GM12878 (cell line): ENCODE results near the gene TUT1. TPM values are rescaled to one million over a fixed set of nuclear protein-coding genes. Genes with fewer than 3 reads are reported as not detected.

Experiments used
- BACH1 ChIP-seq: fragments of 450-650 bp; IDR thresholded peaks from 2 replicates; pipeline ENCODE4 v1.6.1; 2017; ENCODE audit warnings: mild to moderate bottlenecking, borderline replicate concordance
- BCL11A ChIP-seq: IDR thresholded peaks from 2 replicates; pipeline ENCODE4 v1.6.1; 2011; ENCODE audit warnings: low read depth, low read length
- EGR1 ChIP-seq, 2 experiments: IDR thresholded peaks; 1 replicate in 1 of 2; 2 replicates in 1 of 2; pipeline ENCODE4 v1.6.1; 2011 to 2012; ENCODE audit warnings: low read depth in 2 of 2, low read length in 2 of 2, borderline replicate concordance in 1 of 2, mild to moderate bottlenecking in 1 of 2, moderate library complexity in 1 of 2
- FOXM1 ChIP-seq: IDR thresholded peaks from 2 replicates; pipeline ENCODE4 v1.6.1; 2012; ENCODE audit warnings: low read depth, mild to moderate bottlenecking, inconsistent platforms, low read length, moderate library complexity
- HCFC1 ChIP-seq: fragments of 150-350 bp; IDR thresholded peaks from 2 replicates; pipeline ENCODE4 v1.6.1; 2014; ENCODE audit warnings: low read length
- IKZF2 ChIP-seq, 2 experiments: fragments of 450-650 bp; IDR thresholded peaks; 2 replicates each; pipeline ENCODE4 v1.6.1; 2017; ENCODE audit warnings: mild to moderate bottlenecking in 2 of 2, moderate library complexity in 2 of 2
- KAT2A ChIP-seq: conservative IDR thresholded peaks from 2 replicates; pipeline ENCODE4 v1.6.1; 2011; ENCODE audit warnings: low read depth, low read length; ENCODE audit not compliant: control insufficient read depth
- MYC ChIP-seq: IDR thresholded peaks from 2 replicates; pipeline ENCODE4 v1.6.1; 2011; ENCODE audit warnings: mild to moderate bottlenecking, low read length, moderate library complexity, inconsistent platforms; ENCODE audit not compliant: insufficient read depth, insufficient replicate concordance, insufficient read length, severe bottlenecking
- NKRF ChIP-seq: fragments of 450-650 bp; conservative IDR thresholded peaks from 2 replicates; pipeline ENCODE4 v1.6.1; 2017; ENCODE audit warnings: mild to moderate bottlenecking, moderate library complexity
- RELB ChIP-seq: fragments of 450-650 bp; IDR thresholded peaks from 2 replicates; pipeline ENCODE4 v1.6.1; 2017; ENCODE audit warnings: low read depth, mild to moderate bottlenecking, moderate library complexity
- SMC3 ChIP-seq: IDR thresholded peaks from 2 replicates; pipeline ENCODE4 v1.6.1; 2011; ENCODE audit warnings: low read length, improper control_type of control experiment, borderline replicate concordance
- SP1 ChIP-seq: IDR thresholded peaks from one replicate; pipeline ENCODE4 v1.6.1; 2011; ENCODE audit warnings: low read depth, low read length
- TCF3 ChIP-seq: IDR thresholded peaks from 2 replicates; pipeline ENCODE4 v1.6.1; 2012; ENCODE audit warnings: low read depth, mild to moderate bottlenecking, low read length, borderline replicate concordance; ENCODE audit not compliant: insufficient read depth
- polyA plus RNA-seq, 11 experiments: library from polyadenylated mRNA; depleted of rRNA in 4 of 11; unstranded in 6 of 11; stranded (reverse) in 5 of 11; fragments of >200 nt; fragmentation: Nextera tagmentation in 4 of 11; fragmentation: Illumina TruSeq in 1 of 11; extraction: Ambion mirVana in 4 of 11; extraction: Trizol in 1 of 11; gene quantifications; 1 replicate in 1 of 11; 2 replicates in 10 of 11; pipeline versions ENCODE4 v1.2.1 to v1.2.3, GENCODE V29; 2011 to 2016; ENCODE audit warnings: inconsistent platforms in 2 of 11, missing spikeins in 2 of 11, low read depth in 1 of 11
- total RNA-seq, 4 experiments: library from RNA; depleted of rRNA in 3 of 4; stranded (reverse); fragments of >200 nt in 3 of 4; fragmentation: Illumina TruSeq in 1 of 4; extraction: Trizol in 1 of 4; gene quantifications; 2 replicates each; pipeline versions ENCODE4 v1.2.1 to v1.2.3, GENCODE V29; 2013 to 2021
- TF ChIP-seq, protein P1 (sequence below): fragments of 450-650 bp; IDR thresholded peaks from 2 replicates; pipeline ENCODE4 v1.6.1; 2018; ENCODE audit warnings: mild to moderate bottlenecking, low read depth, moderate library complexity; ENCODE audit not compliant: partially characterized antibody
- TF ChIP-seq, protein P2 (sequence below): fragments of 150-350 bp; IDR thresholded peaks from 2 replicates; pipeline ENCODE4 v1.6.1; 2016; ENCODE audit warnings: low read depth, low read length

TUT1 gene
- total and polyA plus RNA-seq, 10 of the 15 experiments (the other 5 are each of a cell fraction or from before 2014, with no cell fraction given) = 1.1 to 29.9 (median 16.2) TPM

DNA sequence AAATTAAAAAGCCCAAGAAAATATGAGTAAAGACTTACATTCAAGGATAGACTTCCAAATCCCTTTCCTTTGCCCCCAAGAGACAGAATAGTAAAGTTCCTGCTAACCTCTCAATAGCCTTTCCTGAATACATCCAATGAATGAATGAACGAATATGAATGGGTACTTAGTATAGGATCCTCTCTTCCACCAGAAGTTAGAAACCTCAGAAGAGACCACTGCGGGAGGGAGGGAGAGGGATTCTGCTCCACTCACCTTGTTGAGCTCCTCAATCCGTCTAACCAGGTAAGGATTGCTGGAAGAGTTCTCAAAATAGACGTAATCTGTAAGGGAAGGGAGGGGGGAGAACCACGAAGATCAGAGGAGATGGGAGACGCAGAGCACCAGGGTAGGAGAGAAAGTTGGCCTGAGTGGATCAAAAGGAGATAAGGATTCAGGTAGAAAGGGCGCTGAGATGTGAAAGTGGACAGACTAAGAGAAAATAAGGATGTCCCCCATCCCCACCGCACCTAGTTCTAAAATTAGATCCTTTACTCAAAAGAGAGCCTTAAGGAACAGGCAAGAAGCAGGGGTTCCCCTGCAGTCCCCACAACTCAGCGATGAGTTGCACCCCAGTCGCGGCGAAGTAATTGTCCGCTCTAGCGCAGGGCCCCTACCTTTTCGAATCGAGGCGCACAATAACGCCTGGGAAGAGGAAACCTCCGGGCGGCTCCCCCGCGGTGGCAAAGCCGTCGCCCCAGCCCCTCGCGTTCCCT, 9.2 kb upstream of the TUT1 start (continued):
- TF ChIP-seq, protein P1, sequence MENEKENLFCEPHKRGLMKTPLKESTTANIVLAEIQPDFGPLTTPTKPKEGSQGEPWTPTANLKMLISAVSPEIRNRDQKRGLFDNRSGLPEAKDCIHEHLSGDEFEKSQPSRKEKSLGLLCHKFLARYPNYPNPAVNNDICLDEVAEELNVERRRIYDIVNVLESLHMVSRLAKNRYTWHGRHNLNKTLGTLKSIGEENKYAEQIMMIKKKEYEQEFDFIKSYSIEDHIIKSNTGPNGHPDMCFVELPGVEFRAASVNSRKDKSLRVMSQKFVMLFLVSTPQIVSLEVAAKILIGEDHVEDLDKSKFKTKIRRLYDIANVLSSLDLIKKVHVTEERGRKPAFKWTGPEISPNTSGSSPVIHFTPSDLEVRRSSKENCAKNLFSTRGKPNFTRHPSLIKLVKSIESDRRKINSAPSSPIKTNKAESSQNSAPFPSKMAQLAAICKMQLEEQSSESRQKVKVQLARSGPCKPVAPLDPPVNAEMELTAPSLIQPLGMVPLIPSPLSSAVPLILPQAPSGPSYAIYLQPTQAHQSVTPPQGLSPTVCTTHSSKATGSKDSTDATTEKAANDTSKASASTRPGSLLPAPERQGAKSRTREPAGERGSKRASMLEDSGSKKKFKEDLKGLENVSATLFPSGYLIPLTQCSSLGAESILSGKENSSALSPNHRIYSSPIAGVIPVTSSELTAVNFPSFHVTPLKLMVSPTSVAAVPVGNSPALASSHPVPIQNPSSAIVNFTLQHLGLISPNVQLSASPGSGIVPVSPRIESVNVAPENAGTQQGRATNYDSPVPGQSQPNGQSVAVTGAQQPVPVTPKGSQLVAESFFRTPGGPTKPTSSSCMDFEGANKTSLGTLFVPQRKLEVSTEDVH = peak; percentile 27
- TF ChIP-seq BCL11A (no peak), RELB (no peak), EGR1 (IDR thresholded peaks at IDR 0.05; ENCODE audit: borderline replicate concordance in 1 of 2, low read depth in 2 of 2, low read length in 2 of 2) (no peak), BACH1 (no peak), NKRF (peak; percentile 27; the same call in 1 of the 2 replicates), TCF3 (no peak), KAT2A (no peak), SMC3 (no peak), IKZF2 (IDR thresholded peaks at IDR 0.05) (no peak), SP1 (no peak), FOXM1 (no peak), HCFC1 (no peak), MYC (no peak)
- TF ChIP-seq, protein P2, sequence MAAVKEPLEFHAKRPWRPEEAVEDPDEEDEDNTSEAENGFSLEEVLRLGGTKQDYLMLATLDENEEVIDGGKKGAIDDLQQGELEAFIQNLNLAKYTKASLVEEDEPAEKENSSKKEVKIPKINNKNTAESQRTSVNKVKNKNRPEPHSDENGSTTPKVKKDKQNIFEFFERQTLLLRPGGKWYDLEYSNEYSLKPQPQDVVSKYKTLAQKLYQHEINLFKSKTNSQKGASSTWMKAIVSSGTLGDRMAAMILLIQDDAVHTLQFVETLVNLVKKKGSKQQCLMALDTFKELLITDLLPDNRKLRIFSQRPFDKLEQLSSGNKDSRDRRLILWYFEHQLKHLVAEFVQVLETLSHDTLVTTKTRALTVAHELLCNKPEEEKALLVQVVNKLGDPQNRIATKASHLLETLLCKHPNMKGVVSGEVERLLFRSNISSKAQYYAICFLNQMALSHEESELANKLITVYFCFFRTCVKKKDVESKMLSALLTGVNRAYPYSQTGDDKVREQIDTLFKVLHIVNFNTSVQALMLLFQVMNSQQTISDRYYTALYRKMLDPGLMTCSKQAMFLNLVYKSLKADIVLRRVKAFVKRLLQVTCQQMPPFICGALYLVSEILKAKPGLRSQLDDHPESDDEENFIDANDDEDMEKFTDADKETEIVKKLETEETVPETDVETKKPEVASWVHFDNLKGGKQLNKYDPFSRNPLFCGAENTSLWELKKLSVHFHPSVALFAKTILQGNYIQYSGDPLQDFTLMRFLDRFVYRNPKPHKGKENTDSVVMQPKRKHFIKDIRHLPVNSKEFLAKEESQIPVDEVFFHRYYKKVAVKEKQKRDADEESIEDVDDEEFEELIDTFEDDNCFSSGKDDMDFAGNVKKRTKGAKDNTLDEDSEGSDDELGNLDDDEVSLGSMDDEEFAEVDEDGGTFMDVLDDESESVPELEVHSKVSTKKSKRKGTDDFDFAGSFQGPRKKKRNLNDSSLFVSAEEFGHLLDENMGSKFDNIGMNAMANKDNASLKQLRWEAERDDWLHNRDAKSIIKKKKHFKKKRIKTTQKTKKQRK = no peak
